Stimulated activated CD4-positive, alpha-beta T cell treated with anti-CD3 and anti-CD28 coated beads, Interleukin-4, amount 100 ng/mL, for 48 hours (primary cell): ENCODE results near the gene CERT1.

Experiments used
- DNase-seq, 2 donors: peaks; one replicate each; pipeline ENCODE4 v3.0.0-alpha.2; 2020; ENCODE audit warnings: low read depth in 2 of 2

The CERT1 gene

GRCh38 chr5:75473463-75473862 lies 38.0 kb downstream of the CERT1 start:
- DNase-seq: no peak

GRCh38 chr5:75472973-75473372 lies 38.5 kb downstream of the CERT1 start:
- no peak for DNase-seq

- no peak for DNase-seq
Observed at GRCh38 chr5:75471193-75471592, 40.2 kb downstream of the CERT1 start.

GRCh38 chr5:75469017-75469416 lies 42.4 kb downstream of the CERT1 start:
- no peak for DNase-seq

- DNase-seq: no peak
Observed at GRCh38 chr5:75468593-75468992, 42.8 kb downstream of the CERT1 start.

- DNase-seq: no peak
Observed at GRCh38 chr5:75466006-75466716, 45.3 kb downstream of the CERT1 start.

GRCh38 chr5:75465480-75465879 lies 45.9 kb downstream of the CERT1 start:
- no peak for DNase-seq

GRCh38 chr5:75463726-75464125 lies 47.7 kb downstream of the CERT1 start:
- no peak for DNase-seq

GRCh38 chr5:75461679-75462078 lies 49.8 kb downstream of the CERT1 start:
- no peak for DNase-seq

GRCh38 chr5:75460942-75461610 lies 50.4 kb downstream of the CERT1 start:
- no peak for DNase-seq

- no peak for DNase-seq
Observed at GRCh38 chr5:75460532-75460931, 50.9 kb downstream of the CERT1 start.

- DNase-seq: no peak
Observed at GRCh38 chr5:75457691-75458090, 53.7 kb downstream of the CERT1 start.

- no peak for DNase-seq
Observed at GRCh38 chr5:75457161-75457560, 54.3 kb downstream of the CERT1 start.

- DNase-seq: no peak
Observed at GRCh38 chr5:75450069-75450468, 61.4 kb downstream of the CERT1 start.

- no peak for DNase-seq
Observed at GRCh38 chr5:75446068-75446467, 65.4 kb downstream of the CERT1 start.

GRCh38 chr5:75441560-75441959 lies 69.9 kb downstream of the CERT1 start:
- DNase-seq: no peak

- DNase-seq: no peak
Observed at GRCh38 chr5:75439276-75439675, 72.2 kb downstream of the CERT1 start.

GRCh38 chr5:75438722-75439121 lies 72.7 kb downstream of the CERT1 start:
- no peak for DNase-seq

GRCh38 chr5:75435096-75435495 lies 76.3 kb downstream of the CERT1 start:
- no peak for DNase-seq

- no peak for DNase-seq
Observed at GRCh38 chr5:75433814-75434506, 77.5 kb downstream of the CERT1 start.

- DNase-seq: no peak
Observed at GRCh38 chr5:75414241-75414640, 97.2 kb downstream of the CERT1 start.

- DNase-seq: no peak
Observed at GRCh38 chr5:75412111-75412990, 99.1 kb downstream of the CERT1 start.
